IMR-90 (cell line): ENCODE measurements around the gene MPRIP. TPM values are rescaled to one million over a fixed set of nuclear protein-coding genes. Genes with fewer than 3 reads are reported as not detected.

Experiments
- ATAC-seq: fragments of 200-7000 bp; cut with Tn5 transposase; 2 replicates; pipeline ENCODE4 v1.9.1; 2020; ENCODE audit warnings: low read depth, mild to moderate bottlenecking, moderate library complexity
- BruUV-seq: library from RNA; stranded (reverse); fragments of 400-500 nt; replicated peaks from 2 replicates; lab custom pipeline; 2021; lab: Mats Ljungman, UMichigan
- CTCF ChIA-PET: fragments of 300-600 bp; formaldehyde crosslinking; extraction: SDS; loops from one replicate; lab custom pipeline; 2021; ENCODE audit warnings: antibody characterized with exemption; lab: Yijun Ruan, JAX
- POLR2A ChIA-PET: fragments of 300-600 bp; sonication (Branson Sonifier 250); formaldehyde crosslinking; loops from one replicate; lab custom pipeline; 2022; ENCODE audit warnings: antibody characterized with exemption; ENCODE audit not compliant: unreplicated experiment; lab: Charles Lee
- DNase-seq: peaks from one replicate; pipeline ENCODE4 v3.0.0; 2013
- H2AFZ ChIP-seq: replicated peaks from 2 replicates; pipeline ENCODE3; 2013; ENCODE audit warnings: low read length, mild to moderate bottlenecking; ENCODE audit not compliant: poor library complexity
- H2AK5ac ChIP-seq: 2 replicates; pipeline ENCODE4 v1.6.1; 2013; ENCODE audit warnings: low read depth, low read length, inconsistent platforms
- H2AK9ac ChIP-seq: replicated peaks from 2 replicates; pipeline ENCODE3; 2013; ENCODE audit warnings: mild to moderate bottlenecking, low read depth, low read length, moderate library complexity; ENCODE audit not compliant: poor library complexity
- H2BK120ac ChIP-seq: 2 replicates; pipeline ENCODE4 v1.6.1; 2013; ENCODE audit warnings: low read depth, low read length, inconsistent platforms
- H2BK15ac ChIP-seq: 3 replicates; pipeline ENCODE4 v1.6.1; 2013; ENCODE audit warnings: low read depth, low read length, inconsistent platforms
- H2BK20ac ChIP-seq: 2 replicates; pipeline ENCODE4 v1.6.1; 2013; ENCODE audit warnings: low read depth, mild to moderate bottlenecking, inconsistent platforms, low read length, moderate library complexity
- H2BK5ac ChIP-seq: 2 replicates; pipeline ENCODE4 v1.6.1; 2013; ENCODE audit warnings: mild to moderate bottlenecking, low read depth, low read length, inconsistent platforms; ENCODE audit not compliant: poor library complexity, severe bottlenecking
- H3K14ac ChIP-seq: replicated peaks from 2 replicates; pipeline ENCODE4 v1.6.1; 2013; ENCODE audit warnings: low read depth, low read length, inconsistent platforms
- H3K18ac ChIP-seq: 2 replicates; pipeline ENCODE4 v1.6.1; 2013; ENCODE audit warnings: low read depth, low read length, control low read depth
- H3K23ac ChIP-seq: 2 replicates; pipeline ENCODE4 v1.6.1; 2013; ENCODE audit warnings: low read depth, low read length, inconsistent platforms
- H3K27ac ChIP-seq: 2 replicates; pipeline ENCODE4 v1.5.1; 2013; ENCODE audit warnings: mild to moderate bottlenecking, control low read depth, low read length; ENCODE audit not compliant: insufficient read depth
- H3K27me3 ChIP-seq: 2 replicates; pipeline ENCODE4 v1.6.1; 2013; ENCODE audit warnings: low read length; ENCODE audit not compliant: control insufficient read depth, insufficient read depth
- H3K36me3 ChIP-seq: 2 replicates; pipeline ENCODE4 v1.6.1; 2013; ENCODE audit warnings: low read length, mixed read lengths; ENCODE audit not compliant: control insufficient read depth, insufficient read depth
- H3K4ac ChIP-seq: 2 replicates; pipeline ENCODE4 v1.6.1; 2013; ENCODE audit warnings: low read depth, low read length, inconsistent platforms
- H3K4me1 ChIP-seq: 2 replicates; pipeline ENCODE4 v1.6.1; 2013; ENCODE audit warnings: low read length, mixed read lengths; ENCODE audit not compliant: control insufficient read depth, insufficient read depth
- H3K4me2 ChIP-seq: 2 replicates; pipeline ENCODE4 v1.6.1; 2013; ENCODE audit warnings: low read depth, mild to moderate bottlenecking, control low read depth, low read length, moderate library complexity
- H3K4me3 ChIP-seq: 2 replicates; pipeline ENCODE4 v1.5.1; 2013; ENCODE audit warnings: low read depth, mild to moderate bottlenecking, control low read depth, low read length, moderate library complexity; ENCODE audit not compliant: insufficient read depth
- H3K56ac ChIP-seq: 2 replicates; pipeline ENCODE4 v1.6.1; 2013; ENCODE audit warnings: low read length, inconsistent platforms; ENCODE audit not compliant: insufficient read depth; ENCODE audit errors: extremely low read depth
- H3K79me1 ChIP-seq, 2 experiments: 2 replicates each; pipeline ENCODE4 v1.6.1; 2013; ENCODE audit warnings: low read length in 2 of 2, inconsistent platforms in 1 of 2, low read depth in 1 of 2
- H3K9ac ChIP-seq: 2 replicates; pipeline ENCODE4 v1.6.1; 2013; ENCODE audit warnings: low read depth, low read length, control low read depth
- H3K9me1 ChIP-seq: 2 replicates; pipeline ENCODE4 v1.6.1; 2013; ENCODE audit warnings: low read length, inconsistent platforms; ENCODE audit not compliant: insufficient read depth
- H3K9me3 ChIP-seq: 2 replicates; pipeline ENCODE4 v1.6.1; 2013; ENCODE audit warnings: low read length; ENCODE audit not compliant: control insufficient read depth, insufficient read depth
- H4K20me1 ChIP-seq: 2 replicates; pipeline ENCODE4 v1.6.1; 2013; ENCODE audit warnings: low read length, inconsistent platforms; ENCODE audit not compliant: insufficient read depth
- H4K5ac ChIP-seq: 2 replicates; pipeline ENCODE4 v1.6.1; 2013; ENCODE audit warnings: mild to moderate bottlenecking, low read depth, low read length, control low read depth
- H4K8ac ChIP-seq, 2 experiments: 2 replicates each; pipeline ENCODE4 v1.6.1; 2013; ENCODE audit warnings: low read depth in 2 of 2, low read length in 2 of 2, control low read depth in 1 of 2, inconsistent platforms in 1 of 2
- H4K91ac ChIP-seq: 2 replicates; pipeline ENCODE4 v1.6.1; 2013; ENCODE audit warnings: low read depth, low read length, inconsistent platforms; ENCODE audit not compliant: insufficient read depth
- BHLHE40 ChIP-seq: fragments of 150-350 bp; IDR thresholded peaks from 2 replicates; pipeline ENCODE4 v1.6.1; 2016; ENCODE audit warnings: mild to moderate bottlenecking, low read depth, low read length
- CHD1 ChIP-seq: IDR thresholded peaks from 2 replicates; pipeline ENCODE4 v1.6.1; 2012; ENCODE audit warnings: low read depth, low read length, improper control_type of control experiment
- CTCF ChIP-seq: conservative IDR thresholded peaks from 2 replicates; pipeline ENCODE4 v1.5.1; 2012; ENCODE audit warnings: mild to moderate bottlenecking, low read depth, low read length, improper control_type of control experiment
- FOS ChIP-seq: fragments of 150-350 bp; IDR thresholded peaks from 2 replicates; pipeline ENCODE4 v1.6.1; 2016; ENCODE audit warnings: low read depth, low read length
- MAZ ChIP-seq: IDR thresholded peaks from 2 replicates; pipeline ENCODE4 v1.6.1; 2012; ENCODE audit warnings: low read depth, mild to moderate bottlenecking, low read length, improper control_type of control experiment, moderate library complexity, borderline replicate concordance
- MXI1 ChIP-seq: IDR thresholded peaks from 2 replicates; pipeline ENCODE4 v1.6.1; 2012; ENCODE audit warnings: low read depth, mild to moderate bottlenecking, low read length, moderate library complexity, borderline replicate concordance
- RCOR1 ChIP-seq: IDR thresholded peaks from 2 replicates; pipeline ENCODE4 v1.6.1; 2012; ENCODE audit warnings: mild to moderate bottlenecking, low read length, improper control_type of control experiment; ENCODE audit not compliant: insufficient replicate concordance
- RFX5 ChIP-seq: IDR thresholded peaks from 2 replicates; pipeline ENCODE4 v1.8.0; 2012; ENCODE audit warnings: low read depth, mild to moderate bottlenecking, low read length, moderate library complexity
- SMC3 ChIP-seq: fragments of 150-350 bp; IDR thresholded peaks from 2 replicates; pipeline ENCODE4 v1.6.1; 2016; ENCODE audit warnings: low read depth, mild to moderate bottlenecking, antibody characterized with exemption, low read length, moderate library complexity
- USF2 ChIP-seq: fragments of 150-350 bp; IDR thresholded peaks from 2 replicates; pipeline ENCODE4 v1.6.1; 2017; ENCODE audit warnings: mild to moderate bottlenecking, antibody characterized with exemption, low read length, low read depth
- WGBS, 2 experiments: methylation state at CpG; one replicate each; pipeline versions ENCODE4 v1.1.5 to v1.1.7; 2013; ENCODE audit warnings: missing lambda C conversion rate in 2 of 2; ENCODE audit not compliant: insufficient read length in 1 of 2; ENCODE audit errors: extremely low coverage in 2 of 2; 5-methylcytosine and 5-hydroxymethylcytosine counted together
- dilution Hi-C: fragments of 300-500 bp; cut with HindIII; formaldehyde crosslinking; loops from one replicate; pipeline ENCODE4 v1.14.3; 2018; ENCODE audit warnings: low sequenced_read_pairs; ENCODE audit not compliant: unreplicated experiment
- in situ Hi-C: fragments of 300-500 bp; cut with MboI; formaldehyde crosslinking; loops from 3 replicates; pipeline ENCODE4 v1.14.3; 2019; ENCODE audit warnings: low sequenced_read_pairs, inconsistent platforms, mixed read lengths
- intact Hi-C: fragments of 100-400 bp; cut with micrococcal nuclease; formaldehyde crosslinking; loops from 2 replicates; pipeline ENCODE4 v1.10.0; 2022
- polyA plus RNA-seq, 3 experiments: library from polyadenylated mRNA; depleted of rRNA; stranded (reverse); fragments of >200 nt; gene quantifications; 2 replicates each; pipeline ENCODE4 v1.2.3, GENCODE V29; 2012; ENCODE audit warnings: low replicate concordance in 1 of 3
- total RNA-seq: library from RNA; depleted of rRNA; stranded (reverse); fragments of >200 nt; gene quantifications from 2 replicates; pipeline ENCODE4 v1.2.3, GENCODE V29; 2012

MPRIP gene
- total and polyA plus RNA-seq, 2 of the 4 experiments (the other 2 are of a cell fraction), result 111 to 149 TPM

GRCh38 chr17:17059301-17059890 lies 17.1 kb downstream of the MPRIP start:
- H2AFZ ChIP-seq, result no peak overlapping the region
- H4K20me1 ChIP-seq, result peaks cover 99% of the 10 kb centered on the region
- 90% methylated on average over 5 of the region's 10 CpGs; no CpG with 5 or more reads in 1 of the 2 experiments for WGBS, 2 experiments
- H3K23ac ChIP-seq, result no peak overlapping the region
- H4K8ac ChIP-seq, result no peak overlapping the region
- peaks cover 26 to 96% of the 10 kb centered on the region in 2 experiments for H3K79me1 ChIP-seq
- no peaks in the 10 kb centered on the region for H3K27me3 ChIP-seq
- H3K4me1 ChIP-seq, result peaks cover 11% of the 10 kb centered on the region
- H2BK5ac ChIP-seq, result no peak overlapping the region
- dilution Hi-C loops (no loop called here), intact Hi-C loops (no loop called here), in situ Hi-C loops (no loop called here)
- H4K5ac ChIP-seq, result no peak overlapping the region
- no peak overlapping the region for H2BK15ac ChIP-seq
- no peak overlapping the region for H2BK120ac ChIP-seq
- no peak overlapping the region for H3K18ac ChIP-seq
- no peaks in the 10 kb centered on the region for H3K9me3 ChIP-seq
- CTCF ChIA-PET, result no interaction called here
- BruUV-seq, result no TSS peak
- POLR2A ChIA-PET, result no interaction called here
- ATAC-seq (no peak), DNase-seq (no peak)
- no peak overlapping the region for H3K27ac ChIP-seq
- TF ChIP-seq FOS, result no peak
- no peak for TF ChIP-seq RCOR1
- no peak for TF ChIP-seq MXI1
- TF ChIP-seq MAZ, result no peak
- no peak for TF ChIP-seq BHLHE40
- TF ChIP-seq RFX5, result no peak
- no peak for TF ChIP-seq CHD1
- TF ChIP-seq USF2, result no peak
- no peak for TF ChIP-seq SMC3
- no peak for TF ChIP-seq CTCF
- H2AK9ac ChIP-seq, result no peak overlapping the region
- H3K9me1 ChIP-seq, result peaks cover 54% of the 10 kb centered on the region
- H3K14ac ChIP-seq, result no peak overlapping the region
- peaks cover 7% of the 10 kb centered on the region; the same call in 1 of the 2 replicates for H3K36me3 ChIP-seq
- no peak overlapping the region for H3K4me3 ChIP-seq
- H3K4me2 ChIP-seq, result no peak overlapping the region
- H3K4ac ChIP-seq, result no peak overlapping the region
- H3K9ac ChIP-seq, result no peak overlapping the region
- H3K56ac ChIP-seq, result no peak overlapping the region
- H4K91ac ChIP-seq, result no peak overlapping the region
- no peak overlapping the region for H2AK5ac ChIP-seq
- no peak overlapping the region for H2BK20ac ChIP-seq
